ENCODE measurements around the gene PPIH. TPM values are rescaled to one million over a fixed set of nuclear protein-coding genes. Genes with fewer than 3 reads are reported as not detected.

PPIH gene
- total and polyA plus RNA-seq, 2 of the 13 experiments (the other 11 are each of a cell fraction or from before 2014, with no cell fraction given): 29.9 to 72.6 TPM

DNA sequence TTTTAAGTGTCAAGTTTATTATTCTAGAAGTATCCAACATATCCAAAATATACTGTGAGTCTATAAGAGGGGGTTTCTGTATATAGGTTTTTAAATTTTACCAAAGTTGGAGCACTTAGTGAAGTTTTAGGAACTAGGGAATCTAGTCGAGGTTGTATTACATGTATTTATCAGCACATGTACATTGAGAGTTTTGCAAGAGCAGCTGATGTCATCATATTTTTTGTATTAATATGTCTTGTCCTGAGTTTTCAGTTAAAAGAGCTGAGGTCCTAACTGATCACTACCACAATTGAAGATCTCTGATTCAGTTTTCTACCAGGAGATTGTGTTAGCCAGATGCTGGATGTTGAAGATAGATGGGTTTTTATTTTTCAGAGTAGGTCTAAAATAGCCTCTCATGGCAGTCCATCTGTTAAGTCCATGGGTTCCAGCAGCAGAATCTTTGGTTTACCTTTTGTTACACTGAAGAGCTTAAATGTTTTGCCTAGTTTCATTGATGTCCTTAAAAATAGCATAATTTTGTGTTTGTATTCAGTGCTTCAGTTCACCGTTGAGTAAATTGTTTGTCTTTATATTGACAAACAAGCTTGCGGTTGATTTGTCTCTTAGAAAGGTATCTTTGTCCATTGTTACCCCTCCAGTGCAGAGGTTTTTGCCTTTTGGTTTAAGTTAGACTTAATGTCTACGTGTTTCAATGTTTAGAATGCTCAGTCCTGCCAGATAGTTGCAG is 40.0 kb downstream of the PPIH start:
- TF ChIP-seq SOX13 (IDR thresholded peaks at IDR 0.05): no peak
- TF ChIP-seq SOX13 (CRISPR knock-in tag; conservative IDR thresholded peaks at IDR 0.05 in 1 of 2, IDR thresholded peaks at IDR 0.05 in 1 of 2): no peak
- TF ChIP-seq KLF13 (CRISPR knock-in tag; IDR thresholded peaks at IDR 0.05): no peak
- TF ChIP-seq ZFX (CRISPR knock-in tag; IDR thresholded peaks at IDR 0.05; ENCODE audit: low read depth): no peak
- TF ChIP-seq, protein P1, sequence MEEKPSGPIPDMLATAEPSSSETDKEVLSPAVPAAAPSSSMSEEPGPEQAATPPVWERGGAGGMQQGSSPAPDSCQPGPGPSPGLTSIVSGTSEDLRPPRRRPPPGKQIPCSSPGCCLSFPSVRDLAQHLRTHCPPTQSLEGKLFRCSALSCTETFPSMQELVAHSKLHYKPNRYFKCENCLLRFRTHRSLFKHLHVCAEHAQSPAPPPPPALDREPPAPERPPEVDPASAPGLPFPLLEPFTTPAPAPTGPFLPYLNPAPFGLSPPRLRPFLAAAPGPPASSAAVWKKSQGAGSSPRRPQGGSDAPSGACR (CRISPR knock-in tag; IDR thresholded peaks at IDR 0.05): no peak
- TF ChIP-seq RBM22 (optimal IDR thresholded peaks at IDR 0.05; ENCODE audit: low read length): peak; percentile 61
- peak; percentile 61 to 76 for TF ChIP-seq MAFK (conservative IDR thresholded peaks at IDR 0.05 in 1 of 2, IDR thresholded peaks at IDR 0.05 in 1 of 2; ENCODE audit: low read length in 2 of 2)
- TF ChIP-seq MAFF (IDR thresholded peaks at IDR 0.05; ENCODE audit: low read depth, low read length): 0 out of 2 replicates have a peak, but pooled peaks have one; percentile 51
- TF ChIP-seq ZNF12 (CRISPR knock-in tag; IDR thresholded peaks at IDR 0.05): no peak
- no peak for TF ChIP-seq ZNF75D (CRISPR knock-in tag; IDR thresholded peaks at IDR 0.05; ENCODE audit: borderline replicate concordance)
- no peak for TF ChIP-seq ZIK1 (CRISPR knock-in tag; IDR thresholded peaks at IDR 0.05; ENCODE audit: borderline replicate concordance, low read depth)
- no peak for TF ChIP-seq POLR2A (IDR thresholded peaks at IDR 0.05; ENCODE audit: insufficient read depth in 1 of 2, low read depth in 2 of 2, low read length in 2 of 2)
- TF ChIP-seq, protein P2, sequence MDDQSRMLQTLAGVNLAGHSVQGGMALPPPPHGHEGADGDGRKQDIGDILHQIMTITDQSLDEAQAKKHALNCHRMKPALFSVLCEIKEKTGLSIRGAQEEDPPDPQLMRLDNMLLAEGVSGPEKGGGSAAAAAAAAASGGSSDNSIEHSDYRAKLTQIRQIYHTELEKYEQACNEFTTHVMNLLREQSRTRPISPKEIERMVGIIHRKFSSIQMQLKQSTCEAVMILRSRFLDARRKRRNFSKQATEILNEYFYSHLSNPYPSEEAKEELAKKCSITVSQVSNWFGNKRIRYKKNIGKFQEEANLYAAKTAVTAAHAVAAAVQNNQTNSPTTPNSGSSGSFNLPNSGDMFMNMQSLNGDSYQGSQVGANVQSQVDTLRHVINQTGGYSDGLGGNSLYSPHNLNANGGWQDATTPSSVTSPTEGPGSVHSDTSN (CRISPR knock-in tag; IDR thresholded peaks at IDR 0.05; ENCODE audit: borderline replicate concordance): no peak
- TF ChIP-seq ZNF468 (CRISPR knock-in tag; IDR thresholded peaks at IDR 0.05): no peak
- TF ChIP-seq ZNF543 (CRISPR knock-in tag; IDR thresholded peaks at IDR 0.05): no peak
- TF ChIP-seq TRIM24 (CRISPR knock-in tag; IDR thresholded peaks at IDR 0.05): no peak
- TF ChIP-seq HNRNPLL (IDR thresholded peaks at IDR 0.05; ENCODE audit: low read depth, low read length, poor library complexity, severe bottlenecking): no peak
- TF ChIP-seq THAP7 (CRISPR knock-in tag; IDR thresholded peaks at IDR 0.05): no peak
- TF ChIP-seq HES4 (CRISPR knock-in tag; IDR thresholded peaks at IDR 0.05; ENCODE audit: borderline replicate concordance): no peak
- Histone ChIP-seq H2AFZ (ENCODE audit: low read length) (no peak overlapping the region), H3K27me3 (ENCODE audit: control insufficient read depth in 1 of 2, insufficient read depth in 2 of 2, low read length in 2 of 2) (no peaks in the 10 kb centered on the region), H3K36me3 (replicated peaks in 1 of 2; ENCODE audit: control insufficient read depth in 1 of 2, insufficient read depth in 2 of 2, low read length in 2 of 2) (peaks cover 29 to 96% of the 10 kb centered on the region in 2 experiments), H3K27ac (ENCODE audit: extremely low read length, insufficient read depth, low read length) (no peak overlapping the region), H3K9ac (ENCODE audit: insufficient read depth, low read depth, low read length) (no peak overlapping the region), H3K4me3 (replicated peaks in 1 of 3; ENCODE audit: insufficient read depth in 1 of 3, low read depth in 2 of 3, low read length in 3 of 3) (no peak overlapping the region), H3K4me1 (ENCODE audit: insufficient read depth, low read length) (peaks cover 4% of the 10 kb centered on the region), H3K9me3 (ENCODE audit: low read length) (no peaks in the 10 kb centered on the region), H4K20me1 (ENCODE audit: insufficient read depth, low read length) (peaks cover 24% of the 10 kb centered on the region), H3K79me2 (ENCODE audit: insufficient read depth, low read length) (peaks cover 52% of the 10 kb centered on the region), H3K4me2 (ENCODE audit: low read depth, low read length) (no peak overlapping the region)
- no TSS peak for BruUV-seq (replicated peaks)
- no peak for FAIRE-seq
- DNase-seq (ENCODE audit: low spot score): no peak
- ATAC-seq: no peak
- ChIA-PET POLR2A (interaction anchor here (1.3 kb wide), 1 partner anchor 16 kb away, joined by 4 read pairs; the partner anchor contains the start of gene YBX1), CTCF (ENCODE audit: low intra/inter-chr PET ratio, low total read pairs) (no interaction called here)
- in situ Hi-C loops (cut with HindIII; ENCODE audit: extremely low pct_ligation_motif_present, low pct_unique_long_range_greater_than_20kb) (no loop called here), intact Hi-C loops (cut with micrococcal nuclease; ENCODE audit: unreplicated experiment) (no loop called here)
- WGBS (ENCODE audit: low lambda C conversion rate): 95% methylated on average over 4 of the region's 4 CpGs
